BJ (cell line): ENCODE data around the gene TSSK3. TPM values are rescaled to one million over a fixed set of nuclear protein-coding genes. Genes with fewer than 3 reads are reported as not detected.

Source experiments
- CTCF ChIA-PET: fragments of 350-600 bp; formaldehyde crosslinking; extraction: SDS; loops from one replicate; lab custom pipeline; 2021; ENCODE audit warnings: antibody characterized with exemption, inconsistent platforms; lab: Yijun Ruan, JAX
- POLR2A ChIA-PET: fragments of 300-600 bp; sonication (Branson Sonifier 250); formaldehyde crosslinking; extraction: SDS; loops from one replicate; lab custom pipeline; 2021; ENCODE audit warnings: antibody characterized with exemption; lab: Charles Lee
- DNase-seq: peaks from one replicate; pipeline ENCODE4 v3.0.0-alpha.2; 2011; ENCODE audit warnings: low read depth
- H3K27me3 ChIP-seq: 2 replicates; pipeline ENCODE4 v1.6.0; 2011; ENCODE audit warnings: low read length; ENCODE audit not compliant: control insufficient read depth, insufficient read depth
- H3K36me3 ChIP-seq: 2 replicates; pipeline ENCODE4 v1.5.1; 2011; ENCODE audit warnings: low read length; ENCODE audit not compliant: control insufficient read depth, insufficient read depth
- H3K4me3 ChIP-seq: 2 replicates; pipeline ENCODE4 v1.5.1; 2011; ENCODE audit warnings: low read depth, mild to moderate bottlenecking, control low read depth, low read length
- polyA plus RNA-seq: library from polyadenylated mRNA; depleted of rRNA; stranded (reverse); fragments of >200 nt; gene quantifications from 2 replicates; pipeline ENCODE4 v1.2.3, GENCODE V29; 2011
- TF ChIP-seq, protein P1 (sequence below): IDR thresholded peaks from 2 replicates; pipeline ENCODE4 v1.5.1; 2011; ENCODE audit warnings: low read depth, mild to moderate bottlenecking, control low read depth, inconsistent platforms, low read length, moderate library complexity; ENCODE audit not compliant: insufficient read depth

Gene TSSK3
- polyA plus RNA-seq, 1 experiment = 0.39 TPM

DNA sequence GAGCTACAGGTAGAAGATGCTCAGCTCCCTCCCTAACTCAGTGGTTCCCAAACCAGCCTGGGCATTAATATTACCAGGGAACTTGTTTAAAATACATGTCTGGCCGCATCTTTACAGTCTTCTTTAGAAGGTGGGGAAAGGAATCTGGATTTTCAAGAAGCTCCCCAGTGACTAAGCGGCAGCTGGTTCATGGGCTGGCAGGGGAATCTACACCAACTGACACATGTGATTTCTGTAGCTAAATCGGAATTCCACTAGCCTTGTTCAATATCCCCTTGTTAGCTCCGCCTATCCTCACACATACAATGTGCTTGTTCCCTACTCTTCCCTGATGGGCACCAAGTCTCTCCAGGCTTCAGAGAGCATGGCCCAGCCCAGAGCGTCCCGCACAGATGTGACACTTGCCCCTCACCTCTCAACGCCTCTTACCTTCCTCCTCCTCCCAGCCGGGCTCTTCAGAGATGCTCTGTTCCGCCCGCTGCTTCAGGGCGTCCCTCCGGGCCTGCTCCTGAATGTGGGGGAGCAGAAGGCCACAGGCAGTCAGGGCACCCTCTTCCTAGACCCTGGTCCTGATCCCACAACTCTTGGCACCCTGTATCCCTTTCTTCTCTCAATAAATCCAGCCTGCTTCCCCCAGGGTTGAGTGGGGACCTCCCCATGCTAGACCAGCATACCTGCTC is 15.3 kb downstream of the TSSK3 start:
- ChIA-PET POLR2A (no interaction called here), CTCF (no interaction called here)
- no peak for DNase-seq
- TF ChIP-seq, protein P1, sequence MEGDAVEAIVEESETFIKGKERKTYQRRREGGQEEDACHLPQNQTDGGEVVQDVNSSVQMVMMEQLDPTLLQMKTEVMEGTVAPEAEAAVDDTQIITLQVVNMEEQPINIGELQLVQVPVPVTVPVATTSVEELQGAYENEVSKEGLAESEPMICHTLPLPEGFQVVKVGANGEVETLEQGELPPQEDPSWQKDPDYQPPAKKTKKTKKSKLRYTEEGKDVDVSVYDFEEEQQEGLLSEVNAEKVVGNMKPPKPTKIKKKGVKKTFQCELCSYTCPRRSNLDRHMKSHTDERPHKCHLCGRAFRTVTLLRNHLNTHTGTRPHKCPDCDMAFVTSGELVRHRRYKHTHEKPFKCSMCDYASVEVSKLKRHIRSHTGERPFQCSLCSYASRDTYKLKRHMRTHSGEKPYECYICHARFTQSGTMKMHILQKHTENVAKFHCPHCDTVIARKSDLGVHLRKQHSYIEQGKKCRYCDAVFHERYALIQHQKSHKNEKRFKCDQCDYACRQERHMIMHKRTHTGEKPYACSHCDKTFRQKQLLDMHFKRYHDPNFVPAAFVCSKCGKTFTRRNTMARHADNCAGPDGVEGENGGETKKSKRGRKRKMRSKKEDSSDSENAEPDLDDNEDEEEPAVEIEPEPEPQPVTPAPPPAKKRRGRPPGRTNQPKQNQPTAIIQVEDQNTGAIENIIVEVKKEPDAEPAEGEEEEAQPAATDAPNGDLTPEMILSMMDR = no peak
- Histone ChIP-seq H3K27me3 (no peaks in the 10 kb centered on the region), H3K36me3 (peaks cover 48% of the 10 kb centered on the region), H3K4me3 (no peak overlapping the region)

DNA sequence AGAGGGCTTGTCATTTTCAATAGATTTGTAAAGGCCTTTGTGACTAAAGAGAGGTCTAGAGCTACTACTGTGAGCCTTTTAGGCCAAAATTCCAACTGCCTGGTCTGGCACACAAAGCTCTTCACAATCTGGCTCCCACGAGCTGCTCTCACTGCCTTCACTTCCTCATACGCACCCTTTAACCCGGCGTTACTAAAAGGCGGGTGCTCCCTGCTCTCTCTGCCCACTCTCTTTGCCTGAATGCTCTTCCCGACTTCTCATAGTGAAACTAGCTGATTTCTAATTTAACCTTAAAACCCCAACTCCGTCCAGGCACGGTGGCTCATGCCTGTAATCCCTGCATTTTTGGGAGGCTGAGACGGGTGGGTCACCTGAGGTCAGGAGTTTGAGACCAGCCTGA is 17.7 kb downstream of the TSSK3 start:
- ChIA-PET CTCF (no interaction called here), POLR2A (no interaction called here)
- Histone ChIP-seq H3K4me3 (no peak overlapping the region), H3K36me3 (peaks cover 49% of the 10 kb centered on the region), H3K27me3 (no peaks in the 10 kb centered on the region)
- no peak for DNase-seq
- TF ChIP-seq, protein P1 = no peak

DNA sequence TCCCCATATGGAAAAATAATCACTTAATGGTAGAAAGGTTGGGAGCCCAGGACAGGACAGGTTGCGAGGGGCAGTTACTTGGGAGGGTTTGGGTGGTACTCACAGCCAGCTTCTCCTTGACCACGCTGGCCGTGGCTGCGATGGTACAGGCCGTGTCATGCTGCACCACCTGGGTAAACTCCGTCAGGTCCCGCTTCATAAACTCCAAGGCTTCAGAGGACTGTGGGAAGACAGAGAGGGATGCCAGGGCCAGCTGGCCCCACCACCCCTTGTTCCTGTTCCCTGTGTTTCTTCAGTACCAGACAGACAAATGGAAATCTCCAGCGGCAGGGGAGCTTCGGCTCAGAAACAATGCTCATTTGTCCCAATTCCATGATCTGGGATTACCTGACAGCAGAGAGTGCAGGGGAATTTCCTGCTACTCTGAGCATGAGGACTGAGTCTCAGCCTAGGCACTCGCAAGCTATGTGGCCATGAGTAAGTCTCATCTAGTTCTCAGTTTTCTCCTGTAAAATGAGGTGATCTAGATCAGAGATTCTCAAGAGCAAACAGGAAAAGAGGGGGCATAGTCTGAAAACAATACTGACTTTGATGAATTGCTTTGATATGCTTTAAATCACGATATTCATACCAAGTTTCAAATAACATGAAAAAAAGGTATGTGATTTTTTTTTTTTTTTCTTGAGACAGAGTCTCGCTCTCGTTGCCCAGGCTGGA is 24.5 kb downstream of the TSSK3 start:
- TF ChIP-seq, protein P1 = no peak
- no peak for DNase-seq
- Histone ChIP-seq H3K36me3 (peaks cover 31% of the 10 kb centered on the region), H3K4me3 (no peak overlapping the region), H3K27me3 (no peaks in the 10 kb centered on the region)
- CTCF ChIA-PET = interaction anchor here (1.1 kb wide), 1 partner anchor 14 kb away, joined by 4 read pairs; no protein-coding TSS in a partner anchor
- POLR2A ChIA-PET = no interaction called here

DNA sequence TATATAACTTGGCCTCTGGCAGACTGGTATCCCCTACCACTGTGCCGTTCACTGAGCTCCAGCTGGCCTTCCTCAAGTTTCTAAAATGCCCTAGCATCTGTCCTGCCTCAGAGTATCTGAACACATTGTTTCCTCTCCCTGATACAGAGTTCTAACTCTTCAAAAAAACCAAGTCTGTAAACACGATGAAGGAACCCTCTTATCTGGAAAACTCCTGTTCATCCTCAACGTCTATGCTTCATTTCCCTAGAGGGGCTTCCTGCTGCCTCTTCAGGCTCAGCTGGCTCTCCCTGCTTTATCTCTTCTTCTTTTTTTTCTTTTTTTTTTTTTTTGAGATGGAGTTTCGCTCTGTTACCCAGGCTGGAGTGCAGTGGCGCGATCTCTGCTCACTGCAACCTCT is 26.3 kb downstream of the TSSK3 start:
- Histone ChIP-seq H3K36me3 (peaks cover 29% of the 10 kb centered on the region), H3K27me3 (no peaks in the 10 kb centered on the region), H3K4me3 (no peak overlapping the region)
- ChIA-PET POLR2A (no interaction called here), CTCF (interaction anchor here (0.6 to 1.2 kb wide), 3 partner anchors 11 to 129 kb away, joined by 3 read pairs; no protein-coding TSS in a partner anchor)
- TF ChIP-seq, protein P1 = no peak
- DNase-seq = no peak
